22Rv1 (cell line): ENCODE data around the gene SESTD1.

Source experiments
- CTCF ChIP-seq: fragments of 450-650 bp; IDR thresholded peaks from 2 replicates; pipeline ENCODE4 v1.5.1; 2017; ENCODE audit warnings: mild to moderate bottlenecking
- ZFX ChIP-seq: fragments of 450-650 bp; IDR thresholded peaks from 2 replicates; pipeline ENCODE4 v1.6.1; 2017; ENCODE audit warnings: antibody characterized with exemption, borderline replicate concordance

GRCh38 chr2:179265082-179265510 is 464 bp upstream of the SESTD1 start:
- TF ChIP-seq CTCF (no peak), ZFX (no peak)
